Activated CD4-positive, alpha-beta T cell treated with anti-CD3 and anti-CD28 coated beads, Interleukin-2, amount 10 ng/mL, durations not matched to agents 24 days and 14 days (primary cell): Measurements from ENCODE around the gene PPP1R12A. TPM values are rescaled to one million over a fixed set of nuclear protein-coding genes. Genes with fewer than 3 reads are reported as not detected.
"Not testable (repeated sequence)": the region's sequence is repeated elsewhere in the genome, so short reads cannot be mapped to it uniquely, and the experiment has no call there.

Experiments
- DNase-seq: peaks from one replicate; pipeline ENCODE4 v3.0.0; 2022
- H3K27ac Mint-ChIP-seq: one replicate; pipeline ENCODE4 v1.8.0; 2022; ENCODE audit warnings: mild to moderate bottlenecking, mixed read lengths
- H3K27me3 Mint-ChIP-seq: one replicate; pipeline ENCODE4 v1.8.0; 2022; ENCODE audit warnings: mixed read lengths
- H3K36me3 Mint-ChIP-seq: one replicate; pipeline ENCODE4 v1.8.0; 2022; ENCODE audit warnings: low read depth, mild to moderate bottlenecking, mixed read lengths
- H3K4me1 Mint-ChIP-seq: one replicate; pipeline ENCODE4 v1.8.0; 2021; ENCODE audit warnings: mixed read lengths
- H3K4me3 Mint-ChIP-seq: one replicate; pipeline ENCODE4 v1.8.0; 2022; ENCODE audit warnings: mild to moderate bottlenecking, moderate library complexity, mixed read lengths
- H3K9me3 Mint-ChIP-seq: one replicate; pipeline ENCODE4 v1.8.0; 2021; ENCODE audit warnings: mixed read lengths
- intact Hi-C: fragments of 100-400 bp; cut with micrococcal nuclease; formaldehyde crosslinking; loops from one replicate; pipeline ENCODE4 v1.15.1; 2023
- total RNA-seq: library from RNA; stranded (reverse); gene quantifications from 2 replicates; pipeline ENCODE4 v1.2.3, GENCODE V29; 2022

The PPP1R12A gene
- total RNA-seq, 1 donor from 2014 or later: 78.9 TPM

GRCh38 chr12:79835377-79835843 lies 99.5 kb downstream of the PPP1R12A start:
- DNase-seq: no peak
- Mint-ChIP-seq H3K4me1 (peaks cover 17% of the 10 kb centered on the region), H3K36me3 (peaks cover 49% of the 10 kb centered on the region), H3K4me3 (no peak overlapping the region), H3K27me3 (no peaks in the 10 kb centered on the region), H3K27ac (no peak overlapping the region), H3K9me3 (peaks cover 10% of the 10 kb centered on the region)
- intact Hi-C loops: loop anchor here (5.0 kb wide), 1 partner anchor 97 kb away; no protein-coding TSS in a partner anchor

DNA sequence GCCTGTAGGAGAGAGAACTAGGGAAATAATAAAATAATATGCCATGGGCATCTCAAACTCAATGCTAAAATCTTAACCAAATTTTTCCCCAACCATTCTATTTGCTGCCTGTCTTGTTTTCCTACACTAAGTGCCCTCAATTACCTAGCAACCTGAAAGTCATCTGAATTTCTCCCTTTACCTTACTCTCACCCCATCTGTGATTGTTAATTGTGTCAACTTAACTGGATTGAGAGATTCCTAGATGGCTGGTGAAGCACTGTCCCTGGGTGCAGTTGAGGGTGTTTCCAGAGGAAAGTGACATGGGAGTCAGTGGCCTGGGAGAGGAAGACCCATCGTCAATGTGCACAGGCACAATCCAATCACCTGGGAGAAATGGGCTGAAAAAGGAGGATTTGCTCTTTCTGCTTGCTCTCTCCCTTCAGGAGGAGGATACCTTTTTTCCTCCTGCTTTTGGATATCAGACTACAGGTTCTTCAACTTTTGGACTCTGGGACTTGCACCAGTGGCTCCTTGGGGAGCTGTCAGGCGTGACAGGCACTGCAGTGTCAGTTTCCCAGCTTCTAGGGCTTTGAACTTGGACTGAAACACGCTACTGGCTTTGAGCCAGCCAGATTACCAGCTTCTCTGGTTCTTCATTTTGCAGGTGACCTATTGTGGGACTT lies 100.1 kb downstream of the PPP1R12A start:
- Mint-ChIP-seq H3K4me1 (peaks cover 17% of the 10 kb centered on the region), H3K9me3 (peaks cover 6% of the 10 kb centered on the region), H3K27me3 (no peaks in the 10 kb centered on the region), H3K36me3 (peaks cover 44% of the 10 kb centered on the region), H3K27ac (no peak overlapping the region), H3K4me3 (no peak overlapping the region)
- DNase-seq: no peak
- intact Hi-C loops: loop anchor here (5.0 kb wide), 1 partner anchor 97 kb away; no protein-coding TSS in a partner anchor

DNA sequence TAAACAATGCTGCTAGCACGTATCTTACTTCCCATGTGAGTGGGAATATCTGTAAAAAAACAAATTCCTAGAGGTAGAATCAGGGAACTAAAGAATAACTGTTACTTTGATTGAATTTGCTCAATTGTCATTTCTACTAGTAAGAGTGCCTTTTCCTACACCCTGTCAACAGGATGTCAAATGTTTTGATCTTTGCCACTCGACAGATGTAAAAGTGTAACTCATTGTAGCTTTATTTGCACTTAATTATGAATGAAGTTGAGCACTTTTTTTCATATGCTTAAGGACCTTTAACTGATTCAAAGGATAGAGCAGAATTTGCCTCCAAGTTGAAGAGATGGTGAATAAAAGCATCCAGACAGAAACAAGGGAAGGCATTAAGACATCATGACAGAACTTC lies 104.5 kb downstream of the PPP1R12A start:
- no peaks in the 10 kb centered on the region for H3K27me3 Mint-ChIP-seq
- no peak overlapping the region for H3K27ac Mint-ChIP-seq

GRCh38 chr12:79828924-79829323 lies 106.0 kb downstream of the PPP1R12A start:
- H3K4me1 Mint-ChIP-seq: peaks cover 14% of the 10 kb centered on the region
- no peak overlapping the region for H3K27ac Mint-ChIP-seq
- H3K9me3 Mint-ChIP-seq: no peaks in the 10 kb centered on the region
- DNase-seq: no peak
- no peaks in the 10 kb centered on the region for H3K27me3 Mint-ChIP-seq
- intact Hi-C loops: no loop called here
- peaks cover 28% of the 10 kb centered on the region for H3K36me3 Mint-ChIP-seq
- H3K4me3 Mint-ChIP-seq: no peak overlapping the region

More for the DNA sequence above, 104.5 kb downstream of the PPP1R12A start:
- Mint-ChIP-seq H3K36me3 (peaks cover 32% of the 10 kb centered on the region), H3K4me1 (peaks cover 17% of the 10 kb centered on the region), H3K4me3 (no peak overlapping the region), H3K9me3 (no peaks in the 10 kb centered on the region)
- DNase-seq: no peak
- intact Hi-C loops: no loop called here

GRCh38 chr12:79827484-79827883 lies 107.4 kb downstream of the PPP1R12A start:
- Mint-ChIP-seq H3K36me3 (peaks cover 29% of the 10 kb centered on the region), H3K27me3 (no peaks in the 10 kb centered on the region), H3K4me3 (no peak overlapping the region), H3K4me1 (peaks cover 11% of the 10 kb centered on the region), H3K9me3 (no peaks in the 10 kb centered on the region), H3K27ac (no peak overlapping the region)
- intact Hi-C loops: no loop called here
- DNase-seq: no peak

- intact Hi-C loops: no loop called here
- DNase-seq: no peak
- Mint-ChIP-seq H3K4me3 (no peak overlapping the region), H3K9me3 (no peaks in the 10 kb centered on the region), H3K36me3 (peaks cover 28% of the 10 kb centered on the region), H3K4me1 (peaks cover 11% of the 10 kb centered on the region), H3K27me3 (no peaks in the 10 kb centered on the region), H3K27ac (no peak overlapping the region)
Observed at GRCh38 chr12:79826267-79827128, 108.4 kb downstream of the PPP1R12A start.

- Mint-ChIP-seq H3K27me3 (no peaks in the 10 kb centered on the region), H3K4me3 (no peak overlapping the region), H3K9me3 (no peaks in the 10 kb centered on the region), H3K27ac (no peak overlapping the region), H3K36me3 (peaks cover 27% of the 10 kb centered on the region), H3K4me1 (peaks cover 6% of the 10 kb centered on the region)
- DNase-seq: no peak
- intact Hi-C loops: no loop called here
Observed at GRCh38 chr12:79822475-79822874, 112.4 kb downstream of the PPP1R12A start.

DNA sequence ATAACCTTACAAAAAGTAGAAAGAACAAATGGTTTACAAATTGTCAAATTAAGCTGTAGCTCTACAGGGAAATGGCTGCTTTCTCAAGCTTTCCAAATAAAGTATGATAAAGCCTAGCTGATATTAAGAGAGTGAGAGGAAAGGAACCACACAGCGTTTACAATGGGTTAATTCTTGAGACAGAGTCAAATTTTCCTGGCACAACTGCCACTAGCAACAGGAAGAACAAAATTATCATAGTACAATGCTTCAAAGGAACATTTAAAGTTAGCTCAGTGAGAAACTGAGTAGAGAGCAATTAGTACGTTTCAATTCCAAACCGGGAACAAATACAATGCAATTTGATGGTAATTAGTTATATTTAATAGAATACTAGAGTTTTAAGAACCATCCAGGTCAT lies 116.0 kb downstream of the PPP1R12A start:
- H3K36me3 Mint-ChIP-seq: peaks cover 33% of the 10 kb centered on the region
- no peaks in the 10 kb centered on the region for H3K27me3 Mint-ChIP-seq
- no peak overlapping the region for H3K4me3 Mint-ChIP-seq
- DNase-seq: no peak
- no peak overlapping the region for H3K27ac Mint-ChIP-seq
- H3K4me1 Mint-ChIP-seq: peaks cover 10% of the 10 kb centered on the region
- intact Hi-C loops: no loop called here
- no peaks in the 10 kb centered on the region for H3K9me3 Mint-ChIP-seq

GRCh38 chr12:79784366-79785065 lies 150.4 kb downstream of the PPP1R12A start:
- H3K4me3 Mint-ChIP-seq, DNase-seq, H3K4me1 Mint-ChIP-seq, H3K9me3 Mint-ChIP-seq, H3K27me3 Mint-ChIP-seq, H3K27ac Mint-ChIP-seq, intact Hi-C loops: not testable (repeated sequence)
- H3K36me3 Mint-ChIP-seq: peaks cover 34% of the 10 kb centered on the region

DNA sequence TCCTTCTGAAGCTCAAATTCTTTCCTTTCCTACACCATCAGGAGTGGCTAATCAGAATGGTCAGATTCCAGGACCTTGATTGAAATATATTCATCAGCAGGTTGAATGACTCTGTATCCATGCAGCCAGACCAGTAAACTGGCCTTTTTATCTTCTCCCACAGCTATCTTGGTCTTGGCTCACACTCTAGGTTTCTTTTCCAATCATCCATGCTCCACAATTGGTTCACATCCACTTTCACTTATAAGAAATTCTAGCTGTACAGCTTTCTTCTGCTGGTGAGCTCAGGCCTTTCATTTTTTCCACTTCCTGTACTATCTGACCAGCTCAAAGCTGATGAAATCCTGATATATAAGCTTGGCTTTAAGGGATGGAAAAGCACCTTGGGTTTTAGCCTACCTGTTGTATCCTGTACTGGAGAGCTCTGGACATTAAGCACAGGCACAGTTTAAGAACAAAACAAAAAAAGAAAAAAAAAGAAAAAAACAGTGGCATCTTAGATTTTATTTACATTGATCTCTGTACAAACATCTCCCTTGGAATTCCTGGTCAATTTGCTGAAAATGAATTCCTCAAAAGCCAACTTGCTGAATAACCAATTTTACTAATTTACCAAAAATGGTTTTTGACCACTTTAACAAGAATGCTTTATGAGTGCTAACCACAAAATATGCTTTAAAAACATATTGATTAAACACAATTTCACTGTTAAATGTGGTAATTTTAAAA lies 152.6 kb downstream of the PPP1R12A start:
- Mint-ChIP-seq H3K4me3 (no peak overlapping the region), H3K9me3 (no peaks in the 10 kb centered on the region), H3K27ac (no peak overlapping the region), H3K27me3 (no peaks in the 10 kb centered on the region), H3K4me1 (peaks cover 4% of the 10 kb centered on the region), H3K36me3 (peaks cover 30% of the 10 kb centered on the region)
- intact Hi-C loops: no loop called here
- no peak for DNase-seq

DNA sequence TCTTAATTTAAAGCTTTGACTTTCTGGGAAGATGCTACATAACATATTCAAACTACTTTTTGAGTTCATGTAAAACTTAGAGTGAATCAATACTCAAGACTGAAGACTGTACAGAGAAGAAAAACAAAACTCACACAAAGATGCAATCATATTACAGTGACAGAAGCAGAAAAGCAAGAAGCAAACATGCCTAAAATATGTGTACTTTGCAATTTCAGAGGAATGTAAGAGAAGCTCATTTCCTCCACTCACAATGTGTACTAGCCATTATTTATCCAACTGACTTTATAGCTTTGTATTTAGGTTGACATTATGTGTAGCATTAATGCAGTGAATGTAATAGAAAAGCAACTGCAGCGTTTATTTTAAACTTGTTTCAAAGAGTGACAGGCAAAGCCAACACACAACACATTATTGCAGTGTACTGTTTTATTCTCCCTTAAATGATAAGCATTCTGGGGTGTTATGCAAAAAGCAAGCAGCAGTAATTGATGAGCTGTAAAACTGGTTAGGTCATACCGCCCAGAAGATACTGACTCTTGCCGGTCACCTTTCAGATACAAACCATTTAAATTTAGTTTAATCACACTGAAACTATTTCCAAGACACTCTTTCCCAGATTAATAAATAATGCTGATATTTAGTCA lies 156.0 kb downstream of the PPP1R12A start:
- Mint-ChIP-seq H3K4me3 (no peak overlapping the region), H3K4me1 (peaks cover 4% of the 10 kb centered on the region), H3K36me3 (peaks cover 30% of the 10 kb centered on the region), H3K27me3 (no peaks in the 10 kb centered on the region), H3K9me3 (no peaks in the 10 kb centered on the region), H3K27ac (no peak overlapping the region)
- intact Hi-C loops: no loop called here
- DNase-seq: no peak

DNA sequence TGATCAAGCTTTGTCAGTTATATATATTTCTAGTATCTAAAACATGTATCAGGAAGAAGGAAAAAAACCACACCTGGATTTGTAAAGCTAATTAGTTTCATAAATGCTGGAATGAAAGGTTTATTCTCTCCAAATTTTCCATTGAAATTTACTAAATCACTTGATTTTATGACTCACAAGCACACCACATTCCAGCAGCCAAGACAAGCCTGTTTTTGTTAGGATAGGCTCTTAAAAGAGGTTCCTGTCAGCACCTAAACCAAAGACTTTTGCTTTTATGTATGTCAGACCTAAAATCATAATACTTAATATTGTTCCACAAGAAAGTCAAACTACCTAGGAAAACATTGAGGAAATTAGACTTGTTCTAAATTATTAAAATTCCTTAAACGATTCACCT lies 158.8 kb downstream of the PPP1R12A start:
- no peak for DNase-seq
- Mint-ChIP-seq H3K27me3 (no peaks in the 10 kb centered on the region), H3K9me3 (no peaks in the 10 kb centered on the region), H3K4me3 (no peak overlapping the region), H3K27ac (no peak overlapping the region), H3K36me3 (peaks cover 24% of the 10 kb centered on the region), H3K4me1 (no peaks in the 10 kb centered on the region)
- intact Hi-C loops: no loop called here
